ENCODE data around the gene C1QTNF8.

Gene C1QTNF8

GRCh38 chr16:1047801-1048200 is 48.2 kb downstream of the C1QTNF8 start:
- DNase-seq (ENCODE audit: low spot score): no peak
- FAIRE-seq: no peak

GRCh38 chr16:1047123-1047522 is 48.9 kb downstream of the C1QTNF8 start:
- FAIRE-seq: no peak
- DNase-seq (ENCODE audit: low spot score): no peak

GRCh38 chr16:1045993-1046911 is 49.8 kb downstream of the C1QTNF8 start:
- no peak for DNase-seq (ENCODE audit: low spot score)
- no peak for FAIRE-seq

- DNase-seq (ENCODE audit: low spot score): no peak
- FAIRE-seq: no peak
Observed at GRCh38 chr16:1045310-1045992, 50.6 kb downstream of the C1QTNF8 start.

GRCh38 chr16:1044460-1045309 is 51.4 kb downstream of the C1QTNF8 start:
- DNase-seq (ENCODE audit: low spot score) (no peak), FAIRE-seq (no peak)

GRCh38 chr16:1043881-1044451 is 52.1 kb downstream of the C1QTNF8 start:
- FAIRE-seq (no peak), DNase-seq (ENCODE audit: low spot score) (no peak)

- no peak for FAIRE-seq
Observed at GRCh38 chr16:1042866-1043265, 53.2 kb downstream of the C1QTNF8 start.

GRCh38 chr16:1042049-1042744 is 53.8 kb downstream of the C1QTNF8 start:
- FAIRE-seq (peak; percentile 17), DNase-seq (ENCODE audit: low spot score) (no peak)

More at GRCh38 chr16:1042866-1043265, 53.2 kb downstream of the C1QTNF8 start:
- DNase-seq (ENCODE audit: low spot score): peak; percentile 48

- FAIRE-seq: no peak
- DNase-seq (ENCODE audit: low spot score): no peak
Observed at GRCh38 chr16:1040346-1040745, 55.7 kb downstream of the C1QTNF8 start.

- no peak for FAIRE-seq
- no peak for DNase-seq (ENCODE audit: low spot score)
Observed at GRCh38 chr16:1039762-1040161, 56.3 kb downstream of the C1QTNF8 start.

GRCh38 chr16:1038932-1039331 is 57.1 kb downstream of the C1QTNF8 start:
- no peak for FAIRE-seq
- DNase-seq (ENCODE audit: low spot score): no peak

All from urothelium cell line (cell line).